ENCODE results near the gene CHDH. TPM values are rescaled to one million over a fixed set of nuclear protein-coding genes. Genes with fewer than 3 reads are reported as not detected.

The CHDH gene
- total RNA-seq, 2 experiments from 2014 or later, result 0.31 to 0.60 TPM

GRCh38 chr3:53766706-53767105 is 79.5 kb downstream of the CHDH start:
- Histone ChIP-seq H3K36me3 (ENCODE audit: insufficient read depth, low read length) (no peaks in the 10 kb centered on the region), H3K27me3 (ENCODE audit: control insufficient read depth in 1 of 2, insufficient read depth in 2 of 2, low read length in 2 of 2) (peaks cover 0 to 4% of the 10 kb centered on the region in 2 experiments), H3K27ac (ENCODE audit: low read depth in 1 of 2, low read length in 2 of 2) (no peak overlapping the region), H3K4me1 (ENCODE audit: insufficient read depth, low read length) (no peaks in the 10 kb centered on the region), H3K9me3 (ENCODE audit: control insufficient read depth in 1 of 2, insufficient read depth in 1 of 2, low read length in 2 of 2) (no peaks in the 10 kb centered on the region), H3K4me3 (ENCODE audit: low read length) (no peak overlapping the region)
- no peak for TF ChIP-seq CTCF (IDR thresholded peaks at IDR 0.05)
- no peaks in the 10 kb centered on the region for H3K9me3 Mint-ChIP-seq
- DNase-seq, result no peak
- no peak overlapping the region for H3K27ac Mint-ChIP-seq
- peaks cover 24% of the 10 kb centered on the region for H3K27me3 Mint-ChIP-seq
- intact Hi-C loops (cut with DNase I, micrococcal nuclease), result no loop called here
- H3K36me3 Mint-ChIP-seq (ENCODE audit: low read depth), result no peaks in the 10 kb centered on the region
- POLR2A ChIA-PET, result no interaction called here
- no peak overlapping the region for H3K4me3 Mint-ChIP-seq
- ATAC-seq (ENCODE audit: poor library complexity), result no peak
- no peaks in the 10 kb centered on the region for H3K4me1 Mint-ChIP-seq (ENCODE audit: low read depth)
- CTCF ChIA-PET, result no interaction called here

- Mint-ChIP-seq H3K9me3 (no peaks in the 10 kb centered on the region), H3K27me3 (peaks cover 22% of the 10 kb centered on the region), H3K27ac (no peak overlapping the region), H3K36me3 (ENCODE audit: low read depth) (no peaks in the 10 kb centered on the region), H3K4me3 (no peak overlapping the region), H3K4me1 (ENCODE audit: low read depth) (no peaks in the 10 kb centered on the region)
- TF ChIP-seq CTCF (IDR thresholded peaks at IDR 0.05), result no peak
- Histone ChIP-seq H3K4me3 (ENCODE audit: low read length) (no peak overlapping the region), H3K9me3 (ENCODE audit: control insufficient read depth in 1 of 2, insufficient read depth in 1 of 2, low read length in 2 of 2) (no peaks in the 10 kb centered on the region), H3K36me3 (ENCODE audit: insufficient read depth, low read length) (no peaks in the 10 kb centered on the region), H3K27me3 (ENCODE audit: control insufficient read depth in 1 of 2, insufficient read depth in 2 of 2, low read length in 2 of 2) (peaks cover 0 to 4% of the 10 kb centered on the region in 2 experiments), H3K27ac (ENCODE audit: low read depth in 1 of 2, low read length in 2 of 2) (no peak overlapping the region), H3K4me1 (ENCODE audit: insufficient read depth, low read length) (no peaks in the 10 kb centered on the region)
- POLR2A ChIA-PET, result no interaction called here
- ATAC-seq (ENCODE audit: poor library complexity), result no peak
- CTCF ChIA-PET, result no interaction called here
- DNase-seq, result no peak
- intact Hi-C loops (cut with DNase I, micrococcal nuclease), result no loop called here
Observed at GRCh38 chr3:53765753-53766152, 80.5 kb downstream of the CHDH start.

GRCh38 chr3:53764026-53764775 is 82.0 kb downstream of the CHDH start:
- H3K27ac ChIP-seq (ENCODE audit: low read depth in 1 of 2, low read length in 2 of 2), result no peak overlapping the region
- Mint-ChIP-seq H3K36me3 (ENCODE audit: low read depth) (no peaks in the 10 kb centered on the region), H3K27ac (no peak overlapping the region), H3K27me3 (peaks cover 11% of the 10 kb centered on the region), H3K9me3 (no peaks in the 10 kb centered on the region), H3K4me1 (ENCODE audit: low read depth) (no peaks in the 10 kb centered on the region), H3K4me3 (no peak overlapping the region)
- peaks cover 0 to under 1% of the 10 kb centered on the region in 2 experiments for H3K27me3 ChIP-seq (ENCODE audit: control insufficient read depth in 1 of 2, insufficient read depth in 2 of 2, low read length in 2 of 2)
- no peaks in the 10 kb centered on the region for H3K4me1 ChIP-seq (ENCODE audit: insufficient read depth, low read length)
- no peak for DNase-seq
- ATAC-seq (ENCODE audit: poor library complexity), result no peak
- TF ChIP-seq CTCF (IDR thresholded peaks at IDR 0.05), result no peak
- no peaks in the 10 kb centered on the region for H3K36me3 ChIP-seq (ENCODE audit: insufficient read depth, low read length)
- intact Hi-C loops (cut with DNase I, micrococcal nuclease), result no loop called here
- POLR2A ChIA-PET, result no interaction called here
- CTCF ChIA-PET, result no interaction called here
- no peaks in the 10 kb centered on the region for H3K9me3 ChIP-seq (ENCODE audit: control insufficient read depth in 1 of 2, insufficient read depth in 1 of 2, low read length in 2 of 2)
- H3K4me3 ChIP-seq (ENCODE audit: low read length), result no peak overlapping the region

Data from CD4-positive, alpha-beta T cell (primary cell).